Naive thymus-derived CD4-positive, alpha-beta T cell (primary cell): Measurements from ENCODE around the gene EXOC6. TPM values are rescaled to one million over a fixed set of nuclear protein-coding genes. Genes with fewer than 3 reads are reported as not detected.

ENCODE experiments used
- polyA plus RNA-seq, 2 donors: library from polyadenylated mRNA; unstranded; fragments of 300-500 nt; fragmentation: Illumina TruSeq; gene quantifications; one replicate each; pipeline ENCODE4 v1.2.3, GENCODE V29; 2021
- total RNA-seq, 6 experiments: library from RNA in 5 of 6; stranded (reverse) in 5 of 6; gene quantifications; 1 replicate in 5 of 6; 2 replicates in 1 of 6; pipeline ENCODE4 v1.2.3 and lab custom pipeline; 2021 to 2026

The EXOC6 gene
- total and polyA plus RNA-seq, 7 experiments from 2014 or later, result 5.8 to 12.1 (median 9.8) TPM

Other genes with a start within 250 kb of the EXOC6 start
- 10 to 100 TPM in 1 of 5 experiments, 1 to 10 TPM in 1, under 1 TPM in 1, not detected in 2; 0.27 to 21.4 (median 5.5) TPM for gene HHEX, start 158.6 kb upstream of the EXOC6 start, total RNA-seq
- gene HHEX, start 158.6 kb upstream of the EXOC6 start, polyA plus RNA-seq, result under 1 TPM; 0.18 to 0.24 TPM
- gene CYP26C1, start 212.3 kb downstream of the EXOC6 start, total RNA-seq, result under 1 TPM; 0.10 to 0.38 (median 0.27) TPM
- not detected for gene CYP26C1, start 212.3 kb downstream of the EXOC6 start, polyA plus RNA-seq
- not detected for gene CYP26A1, start 225.4 kb downstream of the EXOC6 start, total RNA-seq
- not detected for gene CYP26A1, start 225.4 kb downstream of the EXOC6 start, polyA plus RNA-seq